ENCODE measurements around the gene TMCC2.

GRCh38 chr1:205274041-205274691 is 46.4 kb downstream of the TMCC2 start:
- TF ChIP-seq CTCF (IDR thresholded peaks at IDR 0.05; ENCODE audit: low read length) (no peak), EZH2 (optimal IDR thresholded peaks at IDR 0.05; ENCODE audit: low read depth, low read length) (no peak), EZH2phosphoT487 (IDR thresholded peaks at IDR 0.05; ENCODE audit: low read length) (no peak)
